ENCODE data around the gene GNG12.

GNG12 gene

DNA sequence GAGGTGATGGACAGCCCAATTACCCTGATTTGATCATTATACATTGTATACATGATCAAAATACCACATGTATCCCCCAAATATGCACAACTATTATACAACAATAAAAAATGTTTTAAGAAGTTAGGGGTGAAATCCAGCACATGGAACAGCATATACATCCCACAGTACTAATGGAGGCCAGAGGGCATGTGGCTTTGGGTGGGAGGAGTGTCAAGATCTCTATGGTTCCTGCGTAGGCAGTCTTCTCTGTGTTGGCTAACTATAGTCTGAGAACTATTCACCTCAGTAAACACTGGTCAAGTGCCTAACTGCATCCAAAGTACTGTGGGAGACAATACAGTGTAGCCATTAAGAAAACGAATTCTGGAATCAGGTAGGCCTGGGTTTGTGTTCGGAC lies 74.2 kb downstream of the GNG12 start:
- DNase-seq (ENCODE audit: extremely low read depth in 1 of 2, low read depth in 1 of 2) = no peak

DNA sequence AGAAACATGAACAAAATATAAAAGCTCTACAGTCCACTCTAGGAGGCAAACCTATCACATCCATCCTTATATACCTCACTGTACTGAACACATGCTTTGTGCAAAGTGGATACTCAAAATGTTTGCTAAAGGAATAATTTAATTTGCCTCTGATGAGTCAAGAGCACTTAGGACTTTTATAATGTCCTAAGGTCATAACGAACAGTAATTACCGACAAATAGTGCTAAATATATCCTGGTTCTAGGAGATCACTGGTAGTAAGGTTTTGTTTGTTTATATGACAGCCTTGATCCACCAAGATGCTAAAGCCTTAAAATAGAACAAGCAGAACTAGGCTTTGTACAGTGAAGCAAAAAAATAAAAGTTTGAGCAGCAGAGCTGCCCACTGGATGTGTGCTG lies 77.6 kb downstream of the GNG12 start:
- no peak for DNase-seq (ENCODE audit: extremely low read depth in 1 of 2, low read depth in 1 of 2)

DNA sequence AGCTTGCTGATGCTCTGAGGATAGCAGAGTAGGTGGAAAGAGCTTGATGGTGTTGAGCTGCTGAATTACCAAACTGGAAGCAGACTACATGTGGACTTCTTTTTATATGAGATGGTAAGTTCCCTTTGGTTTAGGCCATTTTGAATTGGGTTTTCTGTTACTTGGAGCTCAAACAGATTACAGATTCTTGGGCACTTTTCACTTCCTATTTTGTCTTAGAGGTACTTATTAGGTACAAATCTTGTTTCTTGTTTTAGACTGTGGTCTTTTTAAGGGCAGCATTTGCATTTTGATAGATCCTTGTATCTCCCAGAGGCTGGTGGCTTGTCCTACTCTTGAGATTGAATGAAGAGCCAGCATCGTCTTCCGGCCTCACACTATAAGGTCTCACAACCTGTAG lies 78.1 kb downstream of the GNG12 start:
- no peak for DNase-seq (ENCODE audit: extremely low read depth in 1 of 2, low read depth in 1 of 2)

DNA sequence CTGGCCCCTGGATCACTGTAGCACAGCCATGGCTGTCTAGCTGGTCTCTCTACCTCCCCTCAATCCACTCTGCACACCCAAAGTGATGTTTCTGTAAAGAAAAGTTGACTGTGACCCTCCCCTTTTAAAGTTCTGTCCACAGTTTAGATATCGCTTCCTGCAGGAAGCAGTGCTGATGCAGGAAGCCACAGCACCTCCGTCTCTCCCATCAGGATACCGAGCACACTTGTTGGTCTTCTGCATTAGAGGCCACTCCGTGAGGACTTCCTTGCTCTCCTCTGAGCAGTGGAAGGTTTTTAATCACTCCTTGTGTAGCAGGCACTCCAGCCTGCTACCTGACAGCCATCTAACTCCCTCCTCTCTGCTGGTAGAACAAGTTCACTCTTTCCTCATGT lies 78.7 kb downstream of the GNG12 start:
- DNase-seq (ENCODE audit: extremely low read depth in 1 of 2, low read depth in 1 of 2) = no peak

DNA sequence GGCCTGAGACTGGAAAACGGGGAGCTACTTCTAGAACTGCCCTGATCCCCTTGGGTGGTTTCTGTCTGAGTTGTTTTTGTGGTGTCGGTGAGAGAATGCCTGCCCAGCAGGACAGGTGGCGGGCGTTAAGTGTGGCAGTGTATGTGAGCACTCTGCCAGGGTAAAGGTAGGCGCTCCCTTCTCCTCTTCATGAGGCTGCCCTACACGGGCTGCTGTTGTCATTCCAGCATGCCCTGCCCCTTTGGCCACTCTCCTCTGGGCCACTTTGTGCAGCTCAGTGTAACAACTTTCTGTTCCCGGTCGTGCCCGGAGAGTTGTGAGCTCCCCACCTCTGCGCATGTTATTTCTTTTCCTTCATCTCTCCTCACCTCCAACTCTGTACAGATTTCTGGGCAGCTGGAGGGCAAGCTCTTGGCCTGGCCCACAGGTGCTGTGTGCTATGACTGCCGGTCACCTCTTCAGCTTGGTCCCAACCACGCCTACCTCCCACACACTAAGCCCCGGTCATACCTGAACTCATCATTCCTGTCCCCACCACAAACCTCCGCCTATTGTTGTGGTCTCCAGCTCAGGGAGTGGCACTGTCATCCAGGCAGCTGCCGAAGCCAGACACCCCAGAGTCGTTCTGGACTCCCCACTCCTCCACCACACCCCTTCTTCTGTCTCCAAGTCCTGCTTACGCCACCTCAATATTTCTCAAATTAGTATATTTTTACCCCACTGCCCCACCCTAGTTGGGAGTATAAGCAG lies 79.3 kb downstream of the GNG12 start:
- no peak for DNase-seq (ENCODE audit: extremely low read depth in 1 of 2, low read depth in 1 of 2)

DNA sequence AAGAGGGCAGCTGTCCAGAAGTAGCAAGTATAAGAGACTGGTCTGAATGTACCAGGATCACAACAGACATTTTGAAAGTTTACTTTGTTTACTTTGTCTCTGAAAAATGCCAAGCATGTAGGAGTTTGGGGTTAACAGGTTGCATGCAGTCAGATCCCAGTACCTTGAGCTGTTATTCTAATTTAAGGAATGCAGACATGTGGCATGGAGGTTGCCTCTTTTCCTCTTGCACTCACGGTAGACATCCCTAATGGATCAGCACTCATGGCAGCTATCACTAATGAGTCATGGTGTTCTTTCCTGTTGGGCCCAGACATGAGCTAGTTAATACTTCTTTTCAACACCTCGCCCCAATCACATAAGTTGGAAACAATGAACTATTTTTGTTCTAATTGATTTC lies 81.0 kb downstream of the GNG12 start:
- no peak for DNase-seq (ENCODE audit: extremely low read depth in 1 of 2, low read depth in 1 of 2)

DNA sequence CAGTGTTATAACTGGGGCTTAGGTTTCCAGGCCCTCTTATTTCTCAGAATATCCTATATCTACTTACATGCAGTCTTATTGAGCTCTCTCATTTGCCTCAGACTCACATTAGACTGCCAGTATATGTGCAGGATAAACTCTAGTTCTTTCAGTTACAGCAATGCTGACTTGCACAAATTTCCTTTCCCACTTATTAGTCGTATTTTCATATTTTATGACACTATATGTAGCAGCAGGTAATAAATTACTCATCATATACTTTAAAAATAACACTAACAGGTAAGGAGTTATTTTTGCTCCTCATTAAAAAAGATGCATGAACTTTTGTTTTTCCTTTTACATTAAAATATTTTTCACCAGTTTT lies 82.6 kb downstream of the GNG12 start:
- DNase-seq (ENCODE audit: extremely low read depth in 1 of 2, low read depth in 1 of 2) = no peak

DNA sequence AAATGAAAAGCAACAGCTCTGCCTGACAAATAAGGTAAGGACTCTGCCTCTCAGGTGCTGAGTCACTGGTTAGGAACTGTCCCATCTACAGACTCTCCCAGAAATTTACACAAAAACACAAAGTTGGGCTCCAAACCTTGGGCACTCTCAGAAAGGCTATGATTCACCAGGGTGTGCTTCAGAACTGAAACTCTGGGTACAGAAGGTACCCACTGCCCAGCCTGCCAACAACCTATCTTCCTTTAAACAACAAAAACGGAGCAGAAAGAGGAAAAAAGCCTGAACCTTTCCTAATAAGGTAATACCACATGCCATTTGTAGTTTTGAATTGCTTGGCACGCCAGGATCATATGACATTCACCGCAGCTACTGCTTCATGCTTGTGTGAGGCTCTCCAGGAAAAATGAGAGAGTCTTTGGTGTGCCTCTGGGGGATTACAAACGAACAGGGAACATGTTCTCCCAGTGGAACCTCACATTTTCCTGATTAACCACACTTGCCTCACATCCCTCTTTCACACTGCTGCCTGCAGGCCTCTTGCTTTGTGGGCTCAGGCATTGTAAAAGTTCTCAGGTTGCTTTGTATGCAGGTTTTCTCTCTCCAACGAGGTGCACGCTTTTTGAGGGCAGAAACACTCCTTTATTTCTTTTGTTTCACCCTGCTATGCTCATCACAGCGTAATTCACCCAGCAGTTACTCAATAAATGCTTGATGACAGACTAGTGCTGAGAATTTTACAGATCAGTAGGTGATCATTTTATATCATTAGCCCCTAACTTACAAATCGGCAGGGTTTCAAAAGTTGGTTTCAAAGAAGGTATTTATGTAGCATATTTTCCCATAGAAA lies 83.2 kb downstream of the GNG12 start:
- no peak for DNase-seq (ENCODE audit: extremely low read depth in 1 of 2, low read depth in 1 of 2)

DNA sequence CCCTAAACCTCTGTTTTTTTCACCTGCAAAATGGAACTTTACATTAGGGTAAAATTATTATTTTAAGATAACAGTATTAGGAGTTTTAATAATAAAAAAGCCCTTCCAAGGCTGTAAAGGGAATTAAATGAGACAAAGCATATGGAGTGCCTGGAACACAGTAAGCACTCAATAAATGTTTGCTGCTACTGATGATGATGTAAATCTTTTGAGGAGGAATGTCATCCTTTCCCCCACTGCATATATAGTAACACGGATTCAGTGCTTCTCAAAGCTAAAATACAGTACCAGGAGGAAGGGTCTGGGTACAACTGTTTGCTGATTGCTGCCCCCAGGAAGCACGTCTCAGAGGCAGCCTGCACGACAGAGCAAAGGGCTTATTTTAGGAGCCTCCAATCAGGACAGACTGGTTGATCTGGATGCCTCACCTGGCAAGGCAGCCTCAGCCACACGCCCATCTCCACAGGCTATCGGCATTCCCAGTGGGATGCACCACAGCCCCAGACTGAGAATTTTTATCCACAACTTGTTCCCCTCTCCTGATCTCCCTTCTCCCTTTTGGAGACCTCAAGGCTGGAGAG lies 83.9 kb downstream of the GNG12 start:
- no peak for DNase-seq (ENCODE audit: extremely low read depth in 1 of 2, low read depth in 1 of 2)

DNA sequence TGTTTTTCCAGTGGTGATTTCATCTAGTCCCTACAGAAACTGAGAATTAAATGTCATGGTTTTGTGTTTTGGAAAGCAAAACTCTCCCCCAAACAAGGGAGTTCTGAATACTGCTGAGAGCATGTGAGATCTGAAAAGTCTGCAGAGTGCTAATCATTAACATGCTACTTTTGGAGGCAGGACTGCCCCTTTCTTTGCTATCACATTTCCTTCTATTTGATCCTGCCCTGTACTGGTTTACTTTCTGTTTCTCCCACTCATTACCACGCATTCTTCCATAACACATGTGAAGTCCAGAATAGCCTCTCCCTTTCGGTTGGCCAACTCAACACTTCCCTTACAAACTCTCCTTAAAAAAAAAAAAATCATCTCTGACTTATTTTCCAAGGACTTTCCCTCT lies 84.6 kb downstream of the GNG12 start:
- no peak for DNase-seq (ENCODE audit: extremely low read depth in 1 of 2, low read depth in 1 of 2)

DNA sequence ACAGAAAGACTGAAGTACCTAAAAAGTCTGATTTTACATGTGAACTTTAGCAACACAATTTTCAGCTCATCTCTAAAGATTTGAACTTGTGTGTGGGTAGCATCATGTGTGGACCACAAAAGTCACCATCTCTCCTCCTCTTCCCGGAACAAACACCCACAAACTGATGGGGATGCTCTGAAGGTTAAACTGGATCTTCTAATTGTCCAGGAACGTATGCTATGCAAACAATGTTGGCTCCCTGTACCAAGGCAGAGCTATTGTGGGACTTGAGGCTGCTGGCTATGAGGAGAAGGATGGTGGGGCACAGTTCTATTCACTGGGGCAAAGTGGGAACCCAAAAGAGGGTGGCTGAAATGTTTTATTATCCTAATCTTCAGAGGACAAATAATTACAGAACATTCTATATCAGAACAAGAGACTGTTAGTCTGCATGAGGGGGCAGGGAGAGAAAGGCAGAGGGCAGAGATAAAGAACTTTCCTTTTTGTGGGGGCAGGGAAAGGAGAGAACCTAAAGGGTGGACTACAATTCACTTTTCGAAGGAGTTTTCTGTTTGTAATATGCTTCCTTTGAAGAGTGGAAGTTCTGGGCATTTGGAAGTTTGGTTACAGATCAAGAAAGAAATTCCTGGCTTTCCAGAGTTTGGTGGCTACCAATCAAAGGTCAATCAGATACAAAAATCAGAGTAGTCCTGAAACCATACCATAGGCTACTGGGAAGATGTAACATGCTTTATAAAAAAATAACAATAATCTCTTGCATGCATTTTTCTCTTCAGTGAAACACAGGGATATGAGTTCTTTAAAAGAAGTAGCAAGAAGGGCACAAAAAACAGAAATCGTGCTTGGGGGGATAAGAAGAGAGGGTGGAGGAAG lies 85.4 kb downstream of the GNG12 start:
- DNase-seq (ENCODE audit: extremely low read depth in 1 of 2, low read depth in 1 of 2) = no peak

DNA sequence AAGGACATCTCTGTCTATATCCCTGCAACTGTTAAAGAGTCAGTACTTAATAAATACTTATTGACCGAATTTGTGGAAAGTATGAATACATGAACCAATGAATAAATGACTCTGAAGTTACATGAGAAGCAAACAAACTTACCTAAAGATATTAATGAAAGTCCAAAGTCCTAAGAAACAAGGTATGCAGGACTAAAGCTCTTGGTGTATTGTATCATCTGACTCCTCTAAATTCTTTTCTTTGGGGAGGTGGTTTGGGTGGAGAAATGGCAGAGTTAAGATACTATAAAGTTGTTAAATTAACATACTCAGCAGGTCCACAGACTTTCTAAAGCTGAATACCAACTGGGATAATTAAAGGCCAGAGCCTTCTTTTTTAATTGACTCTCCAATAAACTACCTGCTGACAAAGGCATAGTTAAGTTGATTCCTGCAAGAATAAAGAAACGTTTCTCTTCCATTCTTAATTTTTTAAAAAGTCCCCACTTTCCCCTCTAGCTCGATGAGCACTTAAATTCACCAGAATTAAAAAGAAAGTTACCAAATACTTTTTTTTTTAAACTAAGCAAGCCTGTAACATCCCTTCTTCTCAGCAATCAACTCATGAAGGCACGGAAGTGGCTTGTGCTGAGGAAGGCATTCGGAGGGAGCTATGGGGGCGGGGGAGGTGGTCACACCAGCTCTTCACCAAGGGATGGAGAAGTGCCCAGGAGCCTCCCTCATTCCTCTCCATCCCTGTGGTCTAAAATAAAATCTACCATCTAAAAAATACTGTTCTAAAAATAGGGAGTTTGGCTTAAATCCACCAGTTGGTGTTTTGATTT lies 87.2 kb downstream of the GNG12 start:
- DNase-seq (ENCODE audit: extremely low read depth in 1 of 2, low read depth in 1 of 2) = no peak

DNA sequence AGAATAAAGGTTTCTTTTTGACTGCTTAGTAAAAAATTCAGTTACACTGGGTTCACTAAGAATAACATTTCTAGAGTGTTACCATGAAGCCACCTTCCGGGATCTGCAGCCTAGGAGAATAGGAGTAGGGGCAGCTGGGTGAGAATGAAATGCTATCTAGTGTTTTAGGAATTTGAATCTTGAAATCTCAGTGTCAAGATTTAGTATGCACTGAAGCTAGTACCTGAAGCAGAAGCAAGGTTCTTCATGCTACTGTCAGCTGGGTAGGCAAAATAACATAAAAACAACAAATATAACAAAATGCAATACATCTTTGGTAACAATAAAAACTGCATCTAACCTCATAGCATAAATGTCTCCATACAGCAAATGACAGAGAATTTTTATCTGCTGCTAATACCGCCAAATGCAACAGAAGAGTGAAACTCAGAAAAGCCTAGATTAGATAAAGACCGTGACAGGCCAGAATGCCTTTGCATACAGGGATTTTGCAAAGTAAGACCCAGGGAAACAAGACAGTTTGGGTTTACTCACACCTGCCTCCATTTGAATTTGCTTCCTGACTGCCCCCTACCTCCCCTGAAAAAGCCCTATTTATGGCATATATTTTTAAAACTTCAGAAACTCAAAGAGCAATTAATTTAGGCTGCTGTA lies 90.1 kb downstream of the GNG12 start:
- DNase-seq (ENCODE audit: extremely low read depth in 1 of 2, low read depth in 1 of 2) = no peak

DNA sequence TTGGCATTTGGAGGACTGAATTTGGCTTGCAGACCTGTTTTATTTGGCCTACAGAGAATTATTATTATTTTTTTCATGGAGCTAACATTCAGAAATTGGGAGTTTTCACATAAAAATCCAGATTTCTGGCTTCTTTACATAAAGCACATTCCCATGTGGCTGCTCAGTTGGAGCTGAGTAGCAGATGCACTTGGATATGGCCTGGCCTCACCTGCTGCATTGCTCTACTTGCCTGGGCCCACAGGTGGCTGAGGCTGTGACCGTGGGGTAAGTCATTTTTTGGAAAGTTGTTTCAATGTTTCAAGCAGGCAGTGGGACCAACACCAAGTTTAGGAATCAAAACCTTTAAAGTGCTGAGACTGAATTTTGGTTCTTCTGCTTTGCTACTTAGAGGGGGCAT lies 91.5 kb downstream of the GNG12 start:
- no peak for DNase-seq (ENCODE audit: extremely low read depth in 1 of 2, low read depth in 1 of 2)

DNA sequence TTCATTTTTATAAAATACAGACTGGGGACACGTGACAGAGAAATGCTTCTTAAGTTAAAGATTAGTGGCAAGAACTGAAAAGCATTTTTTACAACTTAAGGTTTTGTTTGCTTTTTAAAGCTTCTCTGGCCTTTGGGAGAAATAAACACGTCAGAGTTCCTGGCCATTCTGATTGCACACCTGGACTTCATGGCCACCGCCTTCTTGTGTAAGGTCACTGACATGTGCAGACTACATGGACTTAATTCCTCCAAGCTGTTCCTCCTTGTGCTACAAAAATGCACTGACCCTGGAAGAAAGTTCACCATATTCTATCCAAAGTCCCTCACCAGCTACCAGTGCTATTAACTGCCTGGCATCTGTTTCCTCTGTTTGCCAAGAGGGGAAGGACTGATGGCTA lies 92.1 kb downstream of the GNG12 start:
- no peak for DNase-seq (ENCODE audit: extremely low read depth in 1 of 2, low read depth in 1 of 2)

DNA sequence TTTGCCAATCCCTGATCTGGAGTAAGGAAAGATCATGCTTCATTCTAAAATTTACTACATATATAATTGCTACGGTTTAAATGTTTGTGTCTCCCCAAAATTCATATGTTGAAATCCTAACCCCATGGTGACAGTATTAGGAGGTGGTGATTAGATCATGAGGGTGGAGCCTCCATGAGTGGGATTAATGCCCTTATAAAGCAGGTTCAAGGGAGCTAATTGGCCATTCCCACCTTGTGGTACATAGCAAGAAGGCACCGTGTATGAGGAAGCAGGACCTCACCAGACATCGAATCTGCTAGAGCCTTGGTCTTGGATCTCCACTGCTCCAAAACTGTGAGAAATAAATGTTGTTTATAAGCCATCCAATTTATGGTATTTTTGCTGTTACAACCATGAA lies 92.7 kb downstream of the GNG12 start:
- no peak for DNase-seq (ENCODE audit: extremely low read depth in 1 of 2, low read depth in 1 of 2)

DNA sequence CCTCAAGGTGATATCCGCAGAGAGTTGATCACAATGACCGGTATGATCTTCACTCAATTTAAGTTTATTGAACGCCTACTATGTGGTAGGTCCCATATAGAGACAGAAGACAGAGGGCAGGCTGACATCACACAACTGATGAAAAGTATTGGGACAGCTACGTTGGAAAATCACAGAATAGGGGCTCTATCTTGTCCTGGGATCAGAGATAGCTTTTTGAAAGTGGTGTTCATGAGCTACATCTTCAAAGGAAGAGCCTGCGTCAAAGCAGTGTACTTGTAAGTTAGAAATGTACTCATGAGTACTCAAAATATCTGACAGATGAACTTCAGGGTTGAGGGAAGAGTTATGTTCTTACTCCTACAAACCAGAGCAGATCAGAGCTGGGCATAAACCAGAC lies 93.9 kb downstream of the GNG12 start:
- DNase-seq (ENCODE audit: extremely low read depth in 1 of 2, low read depth in 1 of 2) = no peak

DNA sequence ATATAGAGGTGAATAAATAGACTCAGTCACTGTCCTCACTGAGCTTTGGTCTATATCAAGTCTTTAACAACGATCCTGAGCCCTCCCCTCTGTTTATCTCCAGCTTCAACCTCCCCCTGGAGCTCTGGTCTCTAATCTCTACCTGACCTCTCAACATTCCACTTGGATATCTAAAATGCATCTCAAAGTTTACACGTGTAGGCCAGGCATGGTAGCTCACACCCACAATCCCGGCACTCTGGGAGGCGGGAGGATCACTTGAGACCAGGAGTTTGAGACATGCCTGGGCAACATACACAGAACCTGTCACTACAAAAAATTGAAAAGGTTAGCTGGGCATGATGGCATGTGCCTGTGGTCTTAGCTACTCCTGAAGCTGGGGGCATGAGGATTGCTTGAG lies 94.9 kb downstream of the GNG12 start:
- no peak for DNase-seq (ENCODE audit: extremely low read depth in 1 of 2, low read depth in 1 of 2)

DNA sequence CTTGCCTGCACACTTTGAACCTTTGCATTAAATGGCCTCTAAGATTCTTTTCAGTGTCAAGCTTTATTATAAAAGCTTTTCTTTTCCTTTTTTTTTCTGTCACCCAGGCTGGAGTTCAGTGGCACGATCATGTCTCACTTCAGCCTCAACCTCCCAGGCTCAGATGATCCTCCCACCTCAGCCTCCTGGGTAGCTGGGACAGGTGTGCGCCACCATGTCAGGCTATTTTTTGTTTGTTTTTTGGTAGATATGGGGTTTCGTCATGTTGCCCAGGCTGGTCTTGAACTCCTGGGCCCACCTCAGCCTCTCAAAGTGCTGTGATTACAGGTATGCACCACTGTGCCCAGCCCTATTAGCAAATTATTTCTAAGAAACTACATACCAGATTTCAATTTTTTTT lies 95.4 kb downstream of the GNG12 start:
- no peak for DNase-seq (ENCODE audit: extremely low read depth in 1 of 2, low read depth in 1 of 2)

DNA sequence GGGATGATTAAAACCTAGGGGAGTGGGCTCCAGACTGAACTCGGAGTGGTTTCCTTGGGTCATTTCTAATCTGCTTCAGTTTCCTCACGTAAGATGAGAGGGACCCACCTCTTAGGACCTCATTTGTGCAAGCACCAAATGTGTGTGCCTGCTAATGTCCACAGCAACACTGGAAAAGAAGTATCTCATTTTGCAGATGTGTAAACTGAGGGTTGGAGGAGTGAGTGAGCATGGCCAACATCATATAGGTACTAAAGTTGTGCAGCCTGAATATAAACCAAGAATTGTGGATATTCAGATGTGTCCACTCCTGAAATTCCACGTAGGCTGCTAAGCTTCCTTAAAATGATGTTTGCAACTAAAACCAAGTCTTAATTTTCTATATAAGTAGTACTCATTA lies 96.5 kb downstream of the GNG12 start:
- no peak for DNase-seq (ENCODE audit: extremely low read depth in 1 of 2, low read depth in 1 of 2)

All from activated CD8-positive, alpha-beta memory T cell treated with anti-CD3 and anti-CD28 coated beads for 1 hour (primary cell).